Heart left ventricle (tissue), 13 donors: ENCODE data around the gene CLIC6.

Experiments
- CTCF ChIP-seq, 12 donors: fragments of 200-600 bp; sonication (generic) in 4 of 12; IDR thresholded peaks; one replicate each; pipeline versions ENCODE4 v1.5.0 to v1.8.0; 2018 to 2022; ENCODE audit warnings: antibody characterized with exemption in 12 of 12, mild to moderate bottlenecking in 5 of 12
- POLR2A ChIP-seq, 2 donors: fragments of 450-650 bp; IDR thresholded peaks; one replicate each; pipeline ENCODE4 v1.6.1; 2017; ENCODE audit warnings: antibody characterized with exemption in 2 of 2, mild to moderate bottlenecking in 2 of 2, moderate library complexity in 2 of 2
- donor health status: ischemic (EF 13 %, LVEDD 7.1; RV severe dilation, severe dysfunction).
- donor health status: DM: no; HTN: yes; CAD: no.
- donor health status: DM: no; HTN: no; CAD: no.
- donor health status: ischemic (EF 25% LVEDD 6.9; RV normal size, moderate dysfunction).
- donor health status: ischemic (EF 25% LVEDD 5.7; RV mildly dilated, moderate dysfunction).
- donor health status: ischemic (EF 35%, LVEDD 5.7; RV mildly dilated, moderate dysfunction).
- donor health status: nonischemic (EF 11% LVEDD 7.7; RV severe dilation, severe dysfunction).
- donor health status: DM: yes; HTN: yes; CAD: no.
- donor health status: PGD.
- donor health status: ischemic (EF 29% LVEDD 5.4; RV normal size, mild dysfunction).
- donor health status: nonischemic (EF 23%, LVEDD 6.1; RV moderate dilation, normal function).

GRCh38 chr21:34765619-34766018 is 96.8 kb downstream of the CLIC6 start:
- TF ChIP-seq CTCF (IDR thresholded peaks at IDR 0.05) (no peak), POLR2A (IDR thresholded peaks at IDR 0.05) (no peak)
